ENCODE results near the gene KIF26B.

The KIF26B gene

DNA sequence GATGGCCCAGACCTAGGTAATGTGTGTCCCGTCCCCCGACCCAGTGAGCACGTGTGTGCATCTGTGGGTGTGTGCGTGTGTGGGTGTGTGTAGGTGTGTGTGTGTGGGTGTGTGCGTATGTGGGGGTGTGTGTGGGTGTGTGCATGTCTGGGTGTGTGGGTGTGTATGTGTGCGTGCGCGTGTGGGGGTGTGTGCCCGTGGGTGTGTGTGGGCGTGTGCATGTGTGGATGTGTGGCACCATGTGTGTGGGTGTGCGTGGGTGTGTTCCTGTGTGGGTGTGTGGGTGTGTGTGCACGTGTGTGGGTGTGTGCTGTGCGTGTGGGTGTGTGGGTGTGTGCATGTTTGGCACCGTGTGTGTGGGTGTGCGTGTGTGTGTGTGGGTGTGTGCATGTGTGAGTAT is 309.5 kb downstream of the KIF26B start:
- H3K4me3 ChIP-seq (ENCODE audit: low read depth, low read length, poor library complexity, severe bottlenecking), result no peak overlapping the region
- H3K27ac ChIP-seq (ENCODE audit: low read depth, low read length, poor library complexity, severe bottlenecking), result no peak overlapping the region
- no peak overlapping the region for H2AFZ ChIP-seq (ENCODE audit: low read length)
- H3K4me1 ChIP-seq (ENCODE audit: insufficient read depth, low read length, severe bottlenecking), result no peaks in the 10 kb centered on the region
- no peak overlapping the region for H3K4me2 ChIP-seq (ENCODE audit: low read length)
- H3K9me2 ChIP-seq (ENCODE audit: low read depth, low read length), result no peaks in the 10 kb centered on the region
- no peaks in the 10 kb centered on the region for H4K20me1 ChIP-seq (ENCODE audit: insufficient read depth, low read length)
- H3K9ac ChIP-seq (ENCODE audit: low read length), result no peak overlapping the region
- H3F3A ChIP-seq (ENCODE audit: insufficient read depth, low read length), result no peaks in the 10 kb centered on the region
- H3K79me2 ChIP-seq (ENCODE audit: insufficient read depth, low read length), result no peaks in the 10 kb centered on the region
- H3K27me3 ChIP-seq (ENCODE audit: insufficient read depth, low read length), result no peaks in the 10 kb centered on the region
- TF ChIP-seq EZH2 (IDR thresholded peaks at IDR 0.05; ENCODE audit: borderline replicate concordance, low read length) (no peak), CTCF (IDR thresholded peaks at IDR 0.05; ENCODE audit: low read length) (no peak)
- no peaks in the 10 kb centered on the region for H3K9me3 ChIP-seq (ENCODE audit: low read length)
- no peaks in the 10 kb centered on the region for H3K36me3 ChIP-seq (ENCODE audit: insufficient read depth, low read length)

GRCh38 chr1:245465666-245466065 is 310.9 kb downstream of the KIF26B start:
- Histone ChIP-seq H3K4me2 (ENCODE audit: low read length) (no peak overlapping the region), H3K9ac (ENCODE audit: low read length) (no peak overlapping the region), H3K79me2 (ENCODE audit: insufficient read depth, low read length) (no peaks in the 10 kb centered on the region), H3K4me1 (ENCODE audit: insufficient read depth, low read length, severe bottlenecking) (no peaks in the 10 kb centered on the region), H3F3A (ENCODE audit: insufficient read depth, low read length) (no peaks in the 10 kb centered on the region), H3K9me2 (ENCODE audit: low read depth, low read length) (no peaks in the 10 kb centered on the region), H2AFZ (ENCODE audit: low read length) (no peak overlapping the region), H3K36me3 (ENCODE audit: insufficient read depth, low read length) (no peaks in the 10 kb centered on the region), H3K27me3 (ENCODE audit: insufficient read depth, low read length) (no peaks in the 10 kb centered on the region), H4K20me1 (ENCODE audit: insufficient read depth, low read length) (no peaks in the 10 kb centered on the region), H3K27ac (ENCODE audit: low read depth, low read length, poor library complexity, severe bottlenecking) (no peak overlapping the region), H3K4me3 (ENCODE audit: low read depth, low read length, poor library complexity, severe bottlenecking) (no peak overlapping the region), H3K9me3 (ENCODE audit: low read length) (no peaks in the 10 kb centered on the region)
- no peak for TF ChIP-seq EZH2 (IDR thresholded peaks at IDR 0.05; ENCODE audit: borderline replicate concordance, low read length)
- no peak for TF ChIP-seq CTCF (IDR thresholded peaks at IDR 0.05; ENCODE audit: low read length)

DNA sequence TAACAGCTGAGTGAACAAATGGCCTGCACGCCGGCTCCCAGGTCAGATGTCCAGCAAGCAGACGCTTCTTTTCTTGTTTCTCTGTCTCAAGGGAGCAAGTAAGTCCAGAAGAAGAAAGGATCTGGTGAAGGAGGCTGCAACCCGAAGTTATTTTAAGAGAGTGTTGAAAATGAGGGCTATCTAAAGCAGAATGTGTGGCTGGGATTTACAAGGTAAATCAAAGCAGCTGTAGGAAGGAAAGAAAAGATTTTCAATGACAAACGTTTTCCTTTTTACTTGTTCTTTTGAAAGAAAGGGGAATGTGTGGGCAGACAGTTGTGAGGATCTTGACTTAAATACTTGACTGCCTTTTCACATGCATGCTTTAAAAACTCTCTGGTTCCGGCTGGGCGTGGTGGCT is 311.5 kb downstream of the KIF26B start:
- H3K27ac ChIP-seq (ENCODE audit: low read depth, low read length, poor library complexity, severe bottlenecking), result no peak overlapping the region
- H3K4me3 ChIP-seq (ENCODE audit: low read depth, low read length, poor library complexity, severe bottlenecking), result no peak overlapping the region
- no peaks in the 10 kb centered on the region for H3K4me1 ChIP-seq (ENCODE audit: insufficient read depth, low read length, severe bottlenecking)
- H3K79me2 ChIP-seq (ENCODE audit: insufficient read depth, low read length), result no peaks in the 10 kb centered on the region
- H3K4me2 ChIP-seq (ENCODE audit: low read length), result no peak overlapping the region
- H3K9me2 ChIP-seq (ENCODE audit: low read depth, low read length), result no peaks in the 10 kb centered on the region
- TF ChIP-seq CTCF (IDR thresholded peaks at IDR 0.05; ENCODE audit: low read length), result no peak
- no peak for TF ChIP-seq EZH2 (IDR thresholded peaks at IDR 0.05; ENCODE audit: borderline replicate concordance, low read length)
- no peak overlapping the region for H3K9ac ChIP-seq (ENCODE audit: low read length)
- no peaks in the 10 kb centered on the region for H4K20me1 ChIP-seq (ENCODE audit: insufficient read depth, low read length)
- no peaks in the 10 kb centered on the region for H3K27me3 ChIP-seq (ENCODE audit: insufficient read depth, low read length)
- no peak overlapping the region for H2AFZ ChIP-seq (ENCODE audit: low read length)
- no peaks in the 10 kb centered on the region for H3F3A ChIP-seq (ENCODE audit: insufficient read depth, low read length)
- no peaks in the 10 kb centered on the region for H3K36me3 ChIP-seq (ENCODE audit: insufficient read depth, low read length)
- no peaks in the 10 kb centered on the region for H3K9me3 ChIP-seq (ENCODE audit: low read length)
